ENCODE results near the gene LUC7L3. TPM values are rescaled to one million over a fixed set of nuclear protein-coding genes. Genes with fewer than 3 reads are reported as not detected.
"Not testable (repeated sequence)": the region's sequence is repeated elsewhere in the genome, so short reads cannot be mapped to it uniquely, and the experiment has no call there.

LUC7L3 gene
- polyA plus RNA-seq, 3 donors, result 565 to 742 (median 678) TPM

- DNase-seq (ENCODE audit: low read depth in 3 of 3, low spot score in 2 of 3), result peak in 1 of 3 donors; percentile 76
These were observed 11.1 kb upstream of the LUC7L3 start for GRCh38 chr17:50708050-50709000.

- not testable (repeated sequence) for DNase-seq (ENCODE audit: low read depth in 3 of 3, low spot score in 2 of 3)
These were observed 10.3 kb upstream of the LUC7L3 start for GRCh38 chr17:50709053-50709452.

- DNase-seq (ENCODE audit: low read depth in 3 of 3, low spot score in 2 of 3), result no peak
These were observed 9.4 kb upstream of the LUC7L3 start for GRCh38 chr17:50710025-50710424.

- DNase-seq (ENCODE audit: low read depth in 3 of 3, low spot score in 2 of 3), result no peak
These were observed 8.8 kb upstream of the LUC7L3 start for GRCh38 chr17:50710650-50711049.

- no peak for DNase-seq (ENCODE audit: low read depth in 3 of 3, low spot score in 2 of 3)
These were observed 6.8 kb upstream of the LUC7L3 start for GRCh38 chr17:50712641-50713040.

- no peak for DNase-seq (ENCODE audit: low read depth in 3 of 3, low spot score in 2 of 3)
These were observed 3.9 kb upstream of the LUC7L3 start for GRCh38 chr17:50715471-50715870.

GRCh38 chr17:50719924-50720794 lies 756 bp downstream of the LUC7L3 start:
- DNase-seq (ENCODE audit: low read depth in 3 of 3, low spot score in 2 of 3), result no peak

GRCh38 chr17:50721194-50722010 lies 2.0 kb downstream of the LUC7L3 start:
- no peak for DNase-seq (ENCODE audit: low read depth in 3 of 3, low spot score in 2 of 3)

GRCh38 chr17:50722746-50723145 lies 3.3 kb downstream of the LUC7L3 start:
- no peak for DNase-seq (ENCODE audit: low read depth in 3 of 3, low spot score in 2 of 3)

- not testable (repeated sequence) for DNase-seq (ENCODE audit: low read depth in 3 of 3, low spot score in 2 of 3)
These were observed 5.2 kb downstream of the LUC7L3 start for GRCh38 chr17:50724622-50725021.

GRCh38 chr17:50725769-50726655 lies 6.6 kb downstream of the LUC7L3 start:
- no peak for DNase-seq (ENCODE audit: low read depth in 3 of 3, low spot score in 2 of 3)

- no peak for DNase-seq (ENCODE audit: low read depth in 3 of 3, low spot score in 2 of 3)
These were observed 8.7 kb downstream of the LUC7L3 start for GRCh38 chr17:50728112-50728429.

GRCh38 chr17:50728881-50729765 lies 9.7 kb downstream of the LUC7L3 start:
- no peak for DNase-seq (ENCODE audit: low read depth in 3 of 3, low spot score in 2 of 3)

- no peak for DNase-seq (ENCODE audit: low read depth in 3 of 3, low spot score in 2 of 3)
These were observed 12.4 kb downstream of the LUC7L3 start for GRCh38 chr17:50731575-50732460.

GRCh38 chr17:50735287-50735686 lies 15.9 kb downstream of the LUC7L3 start:
- DNase-seq (ENCODE audit: low read depth in 3 of 3, low spot score in 2 of 3), result no peak

- no peak for DNase-seq (ENCODE audit: low read depth in 3 of 3, low spot score in 2 of 3)
These were observed 17.8 kb downstream of the LUC7L3 start for GRCh38 chr17:50737118-50737698.

- DNase-seq (ENCODE audit: low read depth in 3 of 3, low spot score in 2 of 3), result no peak
These were observed 19.7 kb downstream of the LUC7L3 start for GRCh38 chr17:50739098-50739497.

Data from right renal cortex interstitium (tissue), 3 donors.